Natural killer cell treated with Interleukin-12 subunit alpha and Interleukin-12 subunit beta and Interleukin-15 and Interleukin-18, amount 100 ng/mL, for 72 hours (primary cell): ENCODE measurements around the gene CDK11B. TPM values are rescaled to one million over a fixed set of nuclear protein-coding genes. Genes with fewer than 3 reads are reported as not detected.
"Not testable (repeated sequence)": the region's sequence is repeated elsewhere in the genome, so short reads cannot be mapped to it uniquely, and the experiment has no call there.

ENCODE experiments used
- ATAC-seq, 2 donors: fragments of 150-1000 bp; cut with Tn5 transposase in 1 of 2; sonication (Bioruptor Pico), chemical (Tn5 transposase) in 1 of 2; 2 replicates each; pipeline ENCODE4 v1.10.0; 2021
- DNase-seq: peaks from one replicate; pipeline ENCODE4 v3.0.0; 2022; ENCODE audit warnings: low spot score
- H3K27ac Mint-ChIP-seq, 2 donors: 1 replicate in 1 of 2; 2 replicates in 1 of 2; pipeline ENCODE4 v1.8.0; 2022; ENCODE audit warnings: mixed read lengths in 2 of 2, mild to moderate bottlenecking in 1 of 2, moderate library complexity in 1 of 2
- H3K27me3 Mint-ChIP-seq, 2 donors: 1 replicate in 1 of 2; 2 replicates in 1 of 2; pipeline ENCODE4 v1.8.0; 2022; ENCODE audit warnings: mixed read lengths in 2 of 2
- H3K36me3 Mint-ChIP-seq: one replicate; pipeline ENCODE4 v1.8.0; 2022; ENCODE audit warnings: mixed read lengths
- H3K4me1 Mint-ChIP-seq, 2 donors: 1 replicate in 1 of 2; 2 replicates in 1 of 2; pipeline ENCODE4 v1.8.0; 2022; ENCODE audit warnings: low read depth in 2 of 2, mixed read lengths in 2 of 2, mild to moderate bottlenecking in 1 of 2
- H3K4me3 Mint-ChIP-seq: one replicate; pipeline ENCODE4 v1.8.0; 2022; ENCODE audit warnings: mixed read lengths
- H3K9me3 Mint-ChIP-seq: 2 replicates; pipeline ENCODE4 v1.8.0; 2022; ENCODE audit warnings: mixed read lengths
- total RNA-seq, 2 donors: library from RNA; stranded (reverse); gene quantifications; one replicate each; pipeline ENCODE4 v1.2.3, GENCODE V29; 2022

The CDK11B gene
- total RNA-seq, 2 donors from 2014 or later: 37.2 to 51.7 TPM

GRCh38 chr1:1676087-1676486 lies 17.3 kb upstream of the CDK11B start:
- ATAC-seq, H3K27ac Mint-ChIP-seq, H3K36me3 Mint-ChIP-seq, DNase-seq, H3K9me3 Mint-ChIP-seq, H3K4me3 Mint-ChIP-seq, H3K27me3 Mint-ChIP-seq: not testable (repeated sequence)
- H3K4me1 Mint-ChIP-seq: peaks cover 11 to 12% of the 10 kb centered on the region in 2 donors

GRCh38 chr1:1675218-1675617 lies 16.4 kb upstream of the CDK11B start:
- not testable (repeated sequence) for DNase-seq, H3K27me3 Mint-ChIP-seq, ATAC-seq, H3K4me3 Mint-ChIP-seq, H3K9me3 Mint-ChIP-seq, H3K36me3 Mint-ChIP-seq, H3K27ac Mint-ChIP-seq
- peaks cover 11 to 12% of the 10 kb centered on the region in 2 donors for H3K4me1 Mint-ChIP-seq

GRCh38 chr1:1674806-1675205 lies 16.0 kb upstream of the CDK11B start:
- not testable (repeated sequence) for H3K27me3 Mint-ChIP-seq, DNase-seq, ATAC-seq, H3K4me3 Mint-ChIP-seq, H3K9me3 Mint-ChIP-seq, H3K36me3 Mint-ChIP-seq
- H3K4me1 Mint-ChIP-seq: peaks cover 11 to 12% of the 10 kb centered on the region in 2 donors
- peak overlapping the region in 1 of 2 donors; percentile 70 for H3K27ac Mint-ChIP-seq

- Mint-ChIP-seq H3K36me3 (peaks cover 3% of the 10 kb centered on the region), H3K27ac (no peak overlapping the region)
Measured at GRCh38 chr1:1672181-1672965, 13.6 kb upstream of the CDK11B start.

GRCh38 chr1:1671365-1672119 lies 12.7 kb upstream of the CDK11B start:
- no peak overlapping the region for H3K27ac Mint-ChIP-seq

More at GRCh38 chr1:1672181-1672965, 13.6 kb upstream of the CDK11B start:
- no peak for DNase-seq
- H3K27me3 Mint-ChIP-seq: no peaks in the 10 kb centered on the region
- H3K4me3 Mint-ChIP-seq: no peak overlapping the region
- no peak for ATAC-seq
- H3K4me1 Mint-ChIP-seq: no peaks in the 10 kb centered on the region
- H3K9me3 Mint-ChIP-seq: no peaks in the 10 kb centered on the region

GRCh38 chr1:1670866-1671265 lies 12.1 kb upstream of the CDK11B start:
- no peaks in the 10 kb centered on the region for H3K9me3 Mint-ChIP-seq
- no peaks in the 10 kb centered on the region for H3K27me3 Mint-ChIP-seq
- H3K36me3 Mint-ChIP-seq: peaks cover 4% of the 10 kb centered on the region
- H3K27ac Mint-ChIP-seq: no peak overlapping the region
- H3K4me1 Mint-ChIP-seq: no peaks in the 10 kb centered on the region
- ATAC-seq (no peak), DNase-seq (no peak)
- H3K4me3 Mint-ChIP-seq: no peak overlapping the region

More at GRCh38 chr1:1671365-1672119, 12.7 kb upstream of the CDK11B start:
- no peak overlapping the region for H3K4me3 Mint-ChIP-seq
- no peaks in the 10 kb centered on the region for H3K9me3 Mint-ChIP-seq
- H3K4me1 Mint-ChIP-seq: no peaks in the 10 kb centered on the region
- no peaks in the 10 kb centered on the region for H3K27me3 Mint-ChIP-seq
- ATAC-seq (no peak), DNase-seq (no peak)
- H3K36me3 Mint-ChIP-seq: peaks cover 4% of the 10 kb centered on the region

- Mint-ChIP-seq H3K36me3 (peaks cover 4% of the 10 kb centered on the region), H3K27me3 (no peaks in the 10 kb centered on the region), H3K4me1 (no peaks in the 10 kb centered on the region), H3K4me3 (no peak overlapping the region), H3K9me3 (no peaks in the 10 kb centered on the region), H3K27ac (no peak overlapping the region)
- ATAC-seq (no peak), DNase-seq (no peak)
Measured at GRCh38 chr1:1669468-1670440, 10.9 kb upstream of the CDK11B start.

- no peaks in the 10 kb centered on the region for H3K9me3 Mint-ChIP-seq
- no peaks in the 10 kb centered on the region for H3K27me3 Mint-ChIP-seq
- no peak overlapping the region for H3K27ac Mint-ChIP-seq
- H3K4me3 Mint-ChIP-seq: no peak overlapping the region
- no peak for DNase-seq
- no peak for ATAC-seq
- peaks cover 4% of the 10 kb centered on the region for H3K36me3 Mint-ChIP-seq
- H3K4me1 Mint-ChIP-seq: no peaks in the 10 kb centered on the region
Measured at GRCh38 chr1:1666526-1666925, 7.7 kb upstream of the CDK11B start.

DNA sequence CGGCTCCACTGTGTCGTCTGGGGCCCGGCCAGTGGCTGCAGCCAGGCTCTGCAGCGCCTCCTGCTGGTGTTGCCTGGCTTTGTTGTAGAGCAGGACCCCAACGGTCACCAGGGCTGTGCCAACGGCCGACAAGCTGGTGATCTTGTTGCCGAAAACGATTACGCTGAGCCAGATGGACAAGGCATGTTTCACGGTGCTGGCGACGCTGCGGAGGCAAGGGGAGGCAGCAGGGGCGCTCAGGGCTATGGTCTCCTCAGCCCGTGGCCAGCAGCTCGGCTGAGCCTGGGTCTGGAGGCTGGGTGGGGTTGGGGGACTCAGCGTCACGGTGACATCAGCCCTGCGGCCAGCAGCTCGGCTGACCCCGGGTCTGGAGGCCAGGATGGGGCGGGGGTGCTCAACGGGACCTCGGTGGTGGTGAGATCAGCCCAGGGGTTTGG lies 7.0 kb upstream of the CDK11B start:
- Mint-ChIP-seq H3K36me3 (peaks cover 4% of the 10 kb centered on the region), H3K27ac (no peak overlapping the region)
- no peak for DNase-seq

GRCh38 chr1:1664941-1665814 lies 6.4 kb upstream of the CDK11B start:
- H3K4me1 Mint-ChIP-seq: no peaks in the 10 kb centered on the region
- H3K4me3 Mint-ChIP-seq: no peak overlapping the region
- no peak for DNase-seq
- no peaks in the 10 kb centered on the region for H3K9me3 Mint-ChIP-seq
- peaks cover 4% of the 10 kb centered on the region for H3K36me3 Mint-ChIP-seq
- H3K27ac Mint-ChIP-seq: no peak overlapping the region
- H3K27me3 Mint-ChIP-seq: no peaks in the 10 kb centered on the region
- no peak for ATAC-seq

More for the DNA sequence above, 7.0 kb upstream of the CDK11B start:
- H3K9me3 Mint-ChIP-seq: no peaks in the 10 kb centered on the region
- H3K4me3 Mint-ChIP-seq: no peak overlapping the region
- H3K4me1 Mint-ChIP-seq: no peaks in the 10 kb centered on the region
- no peaks in the 10 kb centered on the region for H3K27me3 Mint-ChIP-seq
- peak; percentile 34 to 57 for ATAC-seq

DNA sequence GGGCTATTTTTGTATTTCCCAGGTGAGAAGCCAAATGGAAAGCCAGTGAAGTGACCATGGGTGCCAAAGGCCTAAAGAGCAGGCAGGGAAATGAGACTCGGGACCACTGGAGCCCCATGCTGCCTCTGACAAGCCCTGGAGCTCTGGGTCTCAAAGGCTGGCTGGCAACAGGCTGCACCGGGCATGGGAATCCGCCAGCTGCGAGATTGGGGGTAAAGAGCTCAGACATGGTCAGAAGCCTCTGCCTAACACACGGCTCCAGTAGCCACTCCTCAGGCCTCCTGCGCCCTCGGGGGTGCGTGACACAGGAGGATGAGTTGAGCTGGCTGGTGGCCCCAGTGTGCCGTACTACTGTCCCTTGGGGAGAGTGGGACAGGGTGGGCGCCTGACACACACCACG lies 5.5 kb upstream of the CDK11B start:
- not testable (repeated sequence) for H3K9me3 Mint-ChIP-seq, ATAC-seq, DNase-seq, H3K4me1 Mint-ChIP-seq, H3K27me3 Mint-ChIP-seq, H3K27ac Mint-ChIP-seq, H3K4me3 Mint-ChIP-seq, H3K36me3 Mint-ChIP-seq

GRCh38 chr1:1662830-1663560 lies 4.2 kb upstream of the CDK11B start:
- not testable (repeated sequence) for H3K4me3 Mint-ChIP-seq, DNase-seq, H3K4me1 Mint-ChIP-seq, H3K9me3 Mint-ChIP-seq, ATAC-seq, H3K36me3 Mint-ChIP-seq, H3K27me3 Mint-ChIP-seq, H3K27ac Mint-ChIP-seq
